COLO668 (cell line): ENCODE results near the gene DGKH.

Experiments used
- DNase-seq: peaks from one replicate; lab custom pipeline; 2025; ENCODE audit not compliant: unreplicated experiment; lab: John Stamatoyannopoulos, UW

The DGKH gene, protein sequence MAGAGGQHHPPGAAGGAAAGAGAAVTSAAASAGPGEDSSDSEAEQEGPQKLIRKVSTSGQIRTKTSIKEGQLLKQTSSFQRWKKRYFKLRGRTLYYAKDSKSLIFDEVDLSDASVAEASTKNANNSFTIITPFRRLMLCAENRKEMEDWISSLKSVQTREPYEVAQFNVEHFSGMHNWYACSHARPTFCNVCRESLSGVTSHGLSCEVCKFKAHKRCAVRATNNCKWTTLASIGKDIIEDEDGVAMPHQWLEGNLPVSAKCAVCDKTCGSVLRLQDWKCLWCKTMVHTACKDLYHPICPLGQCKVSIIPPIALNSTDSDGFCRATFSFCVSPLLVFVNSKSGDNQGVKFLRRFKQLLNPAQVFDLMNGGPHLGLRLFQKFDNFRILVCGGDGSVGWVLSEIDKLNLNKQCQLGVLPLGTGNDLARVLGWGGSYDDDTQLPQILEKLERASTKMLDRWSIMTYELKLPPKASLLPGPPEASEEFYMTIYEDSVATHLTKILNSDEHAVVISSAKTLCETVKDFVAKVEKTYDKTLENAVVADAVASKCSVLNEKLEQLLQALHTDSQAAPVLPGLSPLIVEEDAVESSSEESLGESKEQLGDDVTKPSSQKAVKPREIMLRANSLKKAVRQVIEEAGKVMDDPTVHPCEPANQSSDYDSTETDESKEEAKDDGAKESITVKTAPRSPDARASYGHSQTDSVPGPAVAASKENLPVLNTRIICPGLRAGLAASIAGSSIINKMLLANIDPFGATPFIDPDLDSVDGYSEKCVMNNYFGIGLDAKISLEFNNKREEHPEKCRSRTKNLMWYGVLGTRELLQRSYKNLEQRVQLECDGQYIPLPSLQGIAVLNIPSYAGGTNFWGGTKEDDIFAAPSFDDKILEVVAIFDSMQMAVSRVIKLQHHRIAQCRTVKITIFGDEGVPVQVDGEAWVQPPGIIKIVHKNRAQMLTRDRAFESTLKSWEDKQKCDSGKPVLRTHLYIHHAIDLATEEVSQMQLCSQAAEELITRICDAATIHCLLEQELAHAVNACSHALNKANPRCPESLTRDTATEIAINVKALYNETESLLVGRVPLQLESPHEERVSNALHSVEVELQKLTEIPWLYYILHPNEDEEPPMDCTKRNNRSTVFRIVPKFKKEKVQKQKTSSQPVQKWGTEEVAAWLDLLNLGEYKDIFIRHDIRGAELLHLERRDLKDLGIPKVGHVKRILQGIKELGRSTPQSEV

DNA sequence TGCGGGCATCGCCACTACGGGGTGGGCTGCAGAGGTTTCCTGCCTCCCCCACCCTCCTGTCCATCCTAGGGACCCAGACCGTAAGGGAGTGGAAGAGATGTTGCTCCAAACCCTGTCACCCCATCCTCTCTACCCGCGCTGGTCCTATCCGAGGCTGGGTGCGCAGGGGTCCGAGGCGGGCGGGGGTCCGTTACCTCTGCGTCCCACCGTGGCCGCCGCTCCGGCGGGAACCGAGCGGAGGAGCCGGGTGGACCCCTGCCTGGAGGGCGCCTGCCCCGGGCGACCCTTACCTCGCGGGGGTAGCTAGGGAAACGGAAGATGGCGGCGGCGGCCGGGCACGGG is at the start of gene DGKH:
DGKH (plus strand) TSS at position 307 of the 342 bp plus-strand sequence. CDS start 126 bp downstream, outside the sequence.
- no peak for DNase-seq

- DNase-seq, result no peak
Measured at GRCh38 chr13:42000846-42001245, 47.6 kb upstream of the DGKH start.

DNA sequence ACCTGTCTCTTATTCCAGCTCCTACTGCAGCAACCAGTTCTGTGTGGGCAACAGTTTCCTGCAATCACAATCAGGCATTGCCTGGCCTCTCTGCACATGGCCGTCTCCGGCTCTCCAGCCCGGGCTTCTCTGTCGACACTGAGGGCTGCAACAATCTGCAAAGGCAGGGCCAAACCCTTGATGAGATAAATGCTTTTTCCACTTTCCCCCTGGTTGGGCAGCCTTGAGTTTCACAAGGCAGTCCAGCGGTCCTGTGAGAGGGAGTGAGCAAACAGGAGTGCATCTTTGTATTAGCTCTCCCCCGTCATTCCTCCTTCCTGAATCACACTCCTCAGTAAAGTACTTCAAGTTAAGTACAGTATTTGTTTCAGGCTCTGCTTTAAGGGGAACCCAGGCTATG is 46.9 kb upstream of the DGKH start:
- no peak for DNase-seq

DNA sequence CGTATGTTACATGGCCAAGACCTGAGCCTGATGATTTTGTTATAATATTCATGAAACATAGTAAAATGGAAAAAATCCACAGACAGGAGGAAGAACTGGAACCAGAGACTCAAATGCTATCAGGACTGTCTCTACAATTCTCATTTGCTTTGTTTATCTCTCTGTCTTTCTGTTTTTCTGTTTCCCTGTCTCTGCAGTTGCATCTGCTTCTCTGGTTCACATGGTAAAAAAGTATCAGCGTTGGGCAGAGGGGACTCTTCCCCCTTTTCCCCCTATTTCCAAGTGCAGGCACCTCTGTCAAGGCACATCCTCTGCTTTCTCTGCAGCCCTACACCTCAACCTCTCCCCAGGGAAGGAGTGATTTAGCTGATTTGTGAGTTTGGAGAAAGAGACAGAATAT is 46.4 kb upstream of the DGKH start:
- no peak for DNase-seq

DNA sequence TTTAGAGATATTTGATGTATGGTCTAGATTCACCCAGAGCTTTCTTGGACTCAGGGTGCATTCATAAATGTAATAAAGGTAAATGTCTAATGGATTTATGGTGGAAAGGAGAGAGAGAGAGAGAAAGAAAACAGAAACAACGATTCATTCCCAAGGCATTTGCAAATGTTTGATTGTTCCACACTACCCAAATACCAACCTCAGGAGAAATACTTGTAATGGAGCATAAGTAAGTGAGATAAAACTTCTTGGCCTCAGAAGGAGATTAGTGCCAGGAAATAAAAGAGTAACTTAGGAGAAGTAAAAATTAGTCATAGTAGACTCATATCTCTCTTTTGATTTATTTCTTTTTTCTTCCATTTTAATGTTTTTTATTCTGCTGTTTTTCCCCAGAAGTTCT is 40.6 kb upstream of the DGKH start:
- DNase-seq, result no peak

- DNase-seq, result no peak
Measured at GRCh38 chr13:42009057-42009456, 39.4 kb upstream of the DGKH start.

DNA sequence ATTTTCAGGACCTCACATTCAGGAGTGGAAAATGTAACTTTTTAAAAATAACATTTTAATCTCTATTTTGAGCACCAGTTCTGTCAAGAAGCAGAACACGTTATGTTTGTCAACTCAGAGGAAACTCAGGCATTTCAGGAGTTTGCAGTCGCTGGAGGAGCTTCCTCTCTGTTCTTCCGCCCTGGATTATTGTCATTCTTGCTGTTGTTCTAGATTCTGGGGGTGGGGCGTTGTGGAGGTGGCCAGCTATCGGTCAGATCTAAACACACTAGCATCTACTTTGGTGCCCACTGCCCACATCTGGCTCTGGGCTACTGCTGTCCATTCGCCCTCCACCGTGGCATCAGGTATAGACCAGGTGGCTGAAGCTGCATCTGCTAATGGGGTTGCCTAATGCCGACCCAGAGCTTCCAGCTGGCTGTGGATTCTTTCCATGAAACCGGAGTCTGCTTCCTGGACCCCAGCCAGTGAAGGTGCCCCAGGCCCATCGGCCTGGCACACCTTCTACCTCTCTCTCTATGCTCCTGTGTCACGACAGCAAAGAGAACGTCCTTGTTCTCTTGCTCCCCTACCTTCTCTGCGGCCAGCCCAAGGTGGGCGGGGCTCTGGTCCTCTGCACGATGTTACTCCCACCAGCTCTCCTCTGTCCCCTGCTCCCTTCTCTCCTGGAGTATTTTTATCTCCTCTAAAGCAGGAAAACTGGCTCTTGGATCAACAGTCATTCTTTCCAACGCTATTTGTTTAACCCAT is 36.7 kb upstream of the DGKH start:
- no peak for DNase-seq

GRCh38 chr13:42014119-42014518 is 34.3 kb upstream of the DGKH start:
- DNase-seq, result no peak

DNA sequence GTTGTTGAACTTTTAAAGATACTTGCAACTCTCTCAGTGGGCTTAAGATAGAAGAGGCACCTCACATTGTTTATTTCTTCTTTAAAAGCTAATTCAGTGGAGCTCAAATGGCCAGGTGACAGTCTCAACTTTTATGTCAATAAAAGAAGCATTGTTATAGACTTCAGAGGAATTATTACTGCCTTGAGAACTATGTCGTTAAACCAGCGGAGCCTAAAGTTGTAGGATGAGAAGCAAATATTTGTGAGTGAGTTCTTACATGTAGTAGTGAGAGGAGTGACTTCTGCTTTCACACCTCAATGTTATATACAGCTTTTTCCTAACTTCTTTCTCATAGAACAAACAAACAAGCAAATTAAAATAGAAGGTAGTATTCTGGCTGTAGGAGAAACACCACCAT is 31.2 kb upstream of the DGKH start:
- no peak for DNase-seq

DNA sequence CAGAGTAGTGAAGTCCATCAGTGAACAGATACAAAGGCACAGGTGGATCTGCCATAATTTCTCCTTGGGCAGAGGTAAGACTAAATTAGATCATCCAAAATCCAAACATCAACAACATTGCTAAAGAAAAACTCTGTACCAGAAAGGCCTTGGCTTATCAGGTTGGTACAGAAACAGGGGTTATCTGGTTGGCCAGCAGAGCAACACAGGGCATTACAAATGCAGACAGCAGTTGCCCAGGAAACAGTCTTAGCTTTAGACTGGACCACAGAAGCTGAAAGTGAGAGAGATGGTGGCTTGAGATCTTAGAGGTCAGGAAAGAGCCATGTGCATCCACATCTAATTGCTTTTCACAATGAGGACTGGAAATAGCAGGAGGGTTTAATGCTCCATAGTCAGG is 26.6 kb upstream of the DGKH start:
- DNase-seq, result no peak

DNA sequence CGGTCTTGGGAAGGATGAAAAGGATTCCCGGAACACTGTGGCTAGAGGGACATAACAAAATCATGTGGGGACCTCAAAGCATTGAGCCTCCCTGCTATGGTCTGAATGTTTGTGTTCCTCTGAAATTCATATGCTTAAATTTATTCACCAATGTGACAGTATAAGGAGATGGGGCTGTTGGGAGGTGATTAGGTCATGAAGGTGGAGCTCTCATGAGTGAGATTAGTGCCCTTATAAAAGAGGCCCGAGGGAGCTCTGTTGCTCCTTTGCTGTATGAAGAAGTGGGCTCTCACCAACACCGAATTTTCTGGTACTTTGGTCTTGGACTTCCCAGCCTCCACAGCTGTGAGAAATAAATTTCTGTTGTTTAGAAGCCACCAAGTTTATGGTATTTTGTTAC is 26.1 kb upstream of the DGKH start:
- DNase-seq, result no peak

DNA sequence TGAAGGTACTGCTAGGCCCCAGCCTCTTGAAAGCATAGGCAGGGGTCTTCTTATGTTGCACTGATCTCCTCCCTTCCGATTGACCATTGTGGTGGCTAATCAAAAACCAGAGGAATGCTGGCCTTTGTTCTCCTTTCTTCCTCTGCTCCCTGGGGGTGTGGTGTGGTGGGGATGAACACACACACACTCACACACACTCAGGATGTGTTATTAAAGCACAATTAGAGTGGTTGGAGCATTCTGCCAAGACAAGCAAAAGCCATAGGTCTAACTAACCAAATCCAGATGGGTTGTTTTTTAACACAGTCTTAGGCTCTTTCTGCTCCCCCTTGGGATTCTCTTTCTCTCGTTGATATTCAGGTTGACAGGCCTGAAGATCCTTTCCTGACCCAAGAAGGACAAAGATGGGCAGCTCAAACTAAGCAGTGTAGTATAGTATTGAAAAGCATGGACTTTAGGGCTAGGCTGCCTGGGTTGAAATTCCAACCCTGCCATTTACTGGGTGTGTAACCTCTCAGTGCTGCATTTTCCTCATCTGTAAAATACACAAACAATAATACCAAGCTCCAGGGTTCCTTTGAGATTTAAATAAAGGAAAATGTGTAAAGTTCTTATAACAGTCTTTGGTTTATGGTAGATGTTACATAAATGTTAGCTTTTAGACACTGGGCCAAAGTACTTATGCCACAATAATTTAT is 25.5 kb upstream of the DGKH start:
- no peak for DNase-seq

GRCh38 chr13:42027286-42027685 is 21.2 kb upstream of the DGKH start:
- DNase-seq, result no peak

GRCh38 chr13:42028113-42028799 is 20.2 kb upstream of the DGKH start:
- DNase-seq, result peak; percentile 67

GRCh38 chr13:42035905-42036521 is 12.4 kb upstream of the DGKH start:
- DNase-seq, result no peak

DNA sequence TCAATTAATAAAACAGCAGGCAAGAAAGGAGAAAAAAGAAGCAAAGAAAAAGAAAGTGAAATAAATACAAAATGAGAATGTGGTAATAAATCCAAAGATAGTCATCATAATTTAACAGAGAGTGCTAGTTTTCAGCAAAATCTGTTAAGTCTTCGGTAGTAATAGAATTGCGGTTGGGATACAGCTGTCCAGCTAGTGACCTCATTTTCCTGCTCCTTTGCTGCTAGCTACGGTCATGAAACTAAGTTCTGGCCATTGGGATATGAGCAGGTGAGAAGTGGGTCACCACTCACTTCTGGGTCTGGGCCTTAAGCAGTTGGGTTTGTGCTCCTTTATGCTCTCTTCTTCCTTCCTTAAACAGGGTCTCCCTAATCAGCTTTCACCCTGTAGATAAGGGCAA is 11.7 kb upstream of the DGKH start:
- DNase-seq, result no peak

DNA sequence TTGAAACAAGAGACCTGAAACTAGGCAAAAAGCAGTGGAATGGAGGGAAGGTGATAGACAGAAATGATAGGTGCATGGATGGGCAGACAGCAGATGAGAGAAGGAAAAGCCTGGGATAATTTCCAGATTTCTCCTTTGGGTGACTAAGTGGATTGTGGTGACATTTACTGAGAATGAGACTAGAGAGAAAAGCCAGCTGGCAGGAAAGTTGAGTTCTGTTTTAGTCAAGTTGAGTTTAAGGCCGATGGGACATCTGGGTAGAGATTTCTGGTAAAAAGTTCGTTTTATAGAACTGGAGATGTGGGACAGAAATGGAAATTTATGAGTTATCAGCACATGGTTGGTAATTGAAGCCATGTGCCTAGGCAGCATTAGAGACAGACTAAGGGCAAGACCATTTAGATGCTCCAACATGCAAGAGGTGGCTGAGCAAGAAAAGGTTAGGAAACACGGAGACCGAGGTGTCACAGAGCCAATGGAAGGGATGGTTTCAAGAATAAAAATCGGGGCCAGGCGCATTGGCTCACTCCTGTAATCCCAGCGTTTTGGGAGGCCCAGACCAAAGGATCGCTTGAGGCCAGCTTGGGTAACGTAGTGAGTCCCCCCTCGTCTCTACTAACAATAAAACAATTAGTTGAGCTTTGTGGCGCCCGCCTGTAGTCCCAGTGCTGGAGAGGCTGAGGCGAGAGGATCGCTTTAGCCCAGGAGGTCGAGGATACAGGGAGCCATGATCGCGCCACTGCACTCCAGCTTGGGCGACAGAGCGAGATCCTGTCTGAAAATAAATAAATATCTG is 9.6 kb upstream of the DGKH start:
- DNase-seq, result no peak

GRCh38 chr13:42039457-42039945 is 8.9 kb upstream of the DGKH start:
- no peak for DNase-seq
